ENCODE results near the gene SSBP2.

DNA sequence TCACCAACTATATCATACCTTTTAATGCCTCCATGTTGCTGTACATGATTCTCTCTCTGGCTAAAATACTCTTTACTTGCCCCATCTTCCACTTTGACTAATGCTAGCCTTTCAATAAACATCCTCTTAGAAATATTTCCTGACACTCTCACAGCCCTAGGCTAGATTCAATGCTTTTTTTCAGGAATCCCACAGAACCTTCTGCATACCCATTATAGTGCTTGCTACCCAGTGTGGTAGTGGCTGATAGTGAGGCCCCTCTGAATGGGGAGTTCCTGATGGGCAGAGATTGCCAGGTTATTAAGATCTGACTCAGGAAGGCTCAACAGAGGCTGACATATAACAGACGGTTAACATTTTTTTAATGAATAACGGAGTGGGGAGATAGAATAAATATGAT, 11.6 kb downstream of the SSBP2 start:
- TF ChIP-seq CTCF (IDR thresholded peaks at IDR 0.05; ENCODE audit: low read depth, low read length) = no peak
- TF ChIP-seq MYC (IDR thresholded peaks at IDR 0.05; ENCODE audit: low read depth, low read length) = no peak
- TF ChIP-seq POLR2A (IDR thresholded peaks at IDR 0.05; ENCODE audit: extremely low read depth, insufficient read length) = no peak
